Neural crest cell (in vitro differentiated cells): ENCODE results near the gene CSRP2. TPM values are rescaled to one million over a fixed set of nuclear protein-coding genes. Genes with fewer than 3 reads are reported as not detected.

Experiments used
- DNase-seq: peaks from one replicate; pipeline ENCODE4 v3.0.0; 2021; ENCODE audit warnings: low read depth, mixed read lengths, low spot score
- H3K27ac Mint-ChIP-seq: one replicate; pipeline ENCODE4 v1.8.0; 2021; ENCODE audit warnings: mild to moderate bottlenecking, mixed read lengths; ENCODE audit not compliant: unreplicated experiment
- H3K27me3 Mint-ChIP-seq: 2 replicates; pipeline ENCODE4 v1.8.0; 2021; ENCODE audit warnings: low read depth, mild to moderate bottlenecking, mixed read lengths
- H3K36me3 Mint-ChIP-seq: 2 replicates; pipeline ENCODE4 v1.8.0; 2021; ENCODE audit warnings: low read depth, mild to moderate bottlenecking, mixed read lengths
- H3K4me1 Mint-ChIP-seq: 2 replicates; pipeline ENCODE4 v1.8.0; 2021; ENCODE audit warnings: mixed read lengths
- H3K4me3 Mint-ChIP-seq: one replicate; pipeline ENCODE4 v1.8.0; 2021; ENCODE audit warnings: mild to moderate bottlenecking, mixed read lengths
- H3K9me3 Mint-ChIP-seq: 2 replicates; pipeline ENCODE4 v1.8.0; 2021; ENCODE audit warnings: mixed read lengths
- CTCF ChIP-seq: fragments of 200-600 bp; sonication (generic); conservative IDR thresholded peaks from 2 replicates; pipeline ENCODE4 v1.5.0; 2021; ENCODE audit warnings: antibody characterized with exemption, mild to moderate bottlenecking
- total RNA-seq: library from RNA; stranded (reverse); gene quantifications from 2 replicates; pipeline ENCODE4 v1.2.1, GENCODE V29; 2021

CSRP2 gene
- total RNA-seq, 1 donor from 2014 or later: 80.8 TPM

- Mint-ChIP-seq H3K27me3 (peaks cover 18% of the 10 kb centered on the region), H3K4me1 (peaks cover 25% of the 10 kb centered on the region), H3K36me3 (no peaks in the 10 kb centered on the region), H3K27ac (no peak overlapping the region), H3K4me3 (peak overlapping the region; percentile 66), H3K9me3 (no peaks in the 10 kb centered on the region)
- TF ChIP-seq CTCF: no peak
- no peak for DNase-seq
Measured at GRCh38 chr12:76874027-76874426, 4.8 kb downstream of the CSRP2 start.

DNA sequence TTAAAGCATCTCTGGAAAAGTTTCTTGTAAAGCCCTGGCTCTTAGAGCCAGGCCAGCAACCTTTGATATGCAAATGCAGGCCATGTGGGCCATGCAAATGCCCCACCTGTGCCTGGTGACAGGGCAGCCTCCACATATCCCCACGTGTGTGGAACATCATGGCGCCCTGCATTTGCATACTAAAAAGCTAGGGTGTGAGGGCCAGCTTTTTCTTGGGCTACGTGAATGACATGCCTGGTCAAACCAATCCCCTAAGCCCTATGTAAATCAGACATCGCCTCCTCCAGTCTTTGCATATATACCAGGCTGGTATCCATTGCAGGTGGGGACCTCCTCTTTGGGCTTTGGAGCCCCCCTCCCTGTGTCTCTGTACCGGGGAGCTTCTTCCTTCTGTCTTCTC lies 6.4 kb downstream of the CSRP2 start:
- no peak overlapping the region for H3K27ac Mint-ChIP-seq
- no peak for DNase-seq
- H3K27me3 Mint-ChIP-seq: peaks cover 6% of the 10 kb centered on the region
- peak overlapping the region; percentile 21 for H3K4me3 Mint-ChIP-seq
- H3K9me3 Mint-ChIP-seq: no peaks in the 10 kb centered on the region
- peaks cover 29% of the 10 kb centered on the region for H3K4me1 Mint-ChIP-seq
- no peak for TF ChIP-seq CTCF
- H3K36me3 Mint-ChIP-seq: no peaks in the 10 kb centered on the region

GRCh38 chr12:76871742-76872141 lies 7.1 kb downstream of the CSRP2 start:
- no peak overlapping the region for H3K4me3 Mint-ChIP-seq
- H3K4me1 Mint-ChIP-seq: peaks cover 28% of the 10 kb centered on the region
- H3K27me3 Mint-ChIP-seq: no peaks in the 10 kb centered on the region
- DNase-seq: no peak
- H3K9me3 Mint-ChIP-seq: no peaks in the 10 kb centered on the region
- no peak overlapping the region for H3K27ac Mint-ChIP-seq
- H3K36me3 Mint-ChIP-seq: no peaks in the 10 kb centered on the region
- no peak for TF ChIP-seq CTCF

DNA sequence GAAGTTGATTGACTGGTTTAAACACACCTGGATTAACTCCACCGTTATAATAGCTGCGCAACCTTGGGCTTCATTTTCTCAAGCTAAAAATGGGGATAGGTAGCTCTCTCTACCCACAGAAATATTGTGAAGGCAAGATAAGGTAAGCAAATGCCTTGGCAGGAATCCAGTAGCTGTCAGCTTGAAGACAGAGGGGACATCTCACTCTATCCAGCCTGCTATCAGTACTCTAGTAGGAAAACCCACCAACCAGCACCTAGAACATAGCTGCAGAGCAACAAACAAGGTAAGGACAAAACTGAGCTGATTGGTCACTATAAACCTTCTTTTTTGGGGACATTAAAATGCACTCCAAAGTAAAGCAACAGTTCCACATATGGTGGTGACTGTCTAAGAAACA lies 7.7 kb downstream of the CSRP2 start:
- Mint-ChIP-seq H3K4me3 (no peak overlapping the region), H3K9me3 (no peaks in the 10 kb centered on the region), H3K4me1 (peaks cover 35% of the 10 kb centered on the region), H3K27me3 (no peaks in the 10 kb centered on the region), H3K36me3 (no peaks in the 10 kb centered on the region), H3K27ac (no peak overlapping the region)
- no peak for DNase-seq
- no peak for TF ChIP-seq CTCF

- Mint-ChIP-seq H3K36me3 (peaks cover 4% of the 10 kb centered on the region), H3K4me1 (peaks cover 50% of the 10 kb centered on the region), H3K4me3 (peak overlapping the region; percentile 72), H3K27me3 (no peaks in the 10 kb centered on the region), H3K9me3 (no peaks in the 10 kb centered on the region), H3K27ac (peak overlapping the region; percentile 85)
- no peak for TF ChIP-seq CTCF
- no peak for DNase-seq
Measured at GRCh38 chr12:76866726-76867125, 12.1 kb downstream of the CSRP2 start.

DNA sequence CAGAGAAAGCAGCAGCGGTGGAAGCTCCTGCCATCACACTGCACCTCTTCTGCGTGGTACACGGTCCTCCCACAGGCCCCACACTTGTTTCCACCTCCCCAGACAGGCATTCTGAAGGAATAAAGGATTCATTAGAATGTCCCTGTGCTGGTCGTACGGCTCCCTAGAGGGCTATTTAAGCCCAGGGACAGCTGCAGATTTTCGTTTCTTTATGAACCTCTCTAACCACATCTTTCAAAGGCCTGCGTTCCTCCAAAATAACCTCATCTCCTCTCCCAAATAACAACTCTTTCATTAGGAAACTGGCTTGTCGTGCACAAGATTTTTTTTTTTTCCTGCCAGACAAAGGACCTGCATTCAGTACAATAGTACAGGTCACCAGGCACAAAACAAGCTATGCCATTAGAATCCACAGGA lies 12.7 kb downstream of the CSRP2 start:
- Mint-ChIP-seq H3K27ac (peak overlapping the region; percentile 85), H3K4me3 (peak overlapping the region; percentile 72), H3K9me3 (no peaks in the 10 kb centered on the region), H3K36me3 (peaks cover 9% of the 10 kb centered on the region), H3K4me1 (peaks cover 50% of the 10 kb centered on the region), H3K27me3 (no peaks in the 10 kb centered on the region)
- no peak for DNase-seq
- TF ChIP-seq CTCF: no peak
